ENCODE results near the gene DNAJC16.
"Not testable (repeated sequence)": the region's sequence is repeated elsewhere in the genome, so short reads cannot be mapped to it uniquely, and the experiment has no call there.

GRCh38 chr1:15514557-15514956, 12.1 kb upstream of the DNAJC16 start:
- TF ChIP-seq CTCF (IDR thresholded peaks at IDR 0.05; ENCODE audit: insufficient read depth, low read length); REST (IDR thresholded peaks at IDR 0.05; ENCODE audit: insufficient replicate concordance, low read depth); SPI1 (IDR thresholded peaks at IDR 0.05; ENCODE audit: borderline replicate concordance, low read depth); POLR2AphosphoS5 (IDR thresholded peaks at IDR 0.05; ENCODE audit: low read depth): not testable (repeated sequence)

All from HL-60 (cell line).